Fibroblast of lung (primary cell): ENCODE results near the gene BEND4.

ENCODE experiments used
- EZH2 ChIP-seq: IDR thresholded peaks from 2 replicates; pipeline ENCODE4 v1.5.1; 2012; ENCODE audit warnings: low read length, control low read depth, mild to moderate bottlenecking; ENCODE audit errors: missing control alignments
- TF ChIP-seq, protein P1 (sequence below), 2 donors: IDR thresholded peaks in 1 of 2; conservative IDR thresholded peaks in 1 of 2; 1 replicate in 1 of 2; 2 replicates in 1 of 2; pipeline ENCODE4 v1.5.1; 2011 to 2012; ENCODE audit warnings: low read length in 2 of 2, control low read depth in 1 of 2, inconsistent platforms in 1 of 2, low read depth in 1 of 2, mild to moderate bottlenecking in 1 of 2

DNA sequence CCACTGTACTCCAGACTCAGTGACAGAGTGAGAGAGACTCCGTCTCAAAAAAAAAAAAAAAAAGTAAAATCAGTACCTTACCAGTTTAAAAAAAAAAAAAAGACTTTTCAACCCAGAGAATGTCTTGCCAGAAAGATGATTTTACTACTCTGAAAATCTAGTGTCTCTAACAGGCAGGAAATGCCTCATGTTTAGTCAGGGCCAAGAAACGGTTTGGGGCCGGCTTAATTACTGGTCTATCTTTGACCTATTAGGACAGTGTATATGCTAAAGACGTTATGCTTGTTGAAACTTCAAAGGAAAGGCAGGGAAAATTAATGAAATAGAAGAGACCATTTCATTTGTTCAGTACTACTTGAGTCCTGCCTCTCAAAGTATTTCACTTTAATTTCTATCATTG, 9.9 kb downstream of the BEND4 start:
- TF ChIP-seq, protein P1, sequence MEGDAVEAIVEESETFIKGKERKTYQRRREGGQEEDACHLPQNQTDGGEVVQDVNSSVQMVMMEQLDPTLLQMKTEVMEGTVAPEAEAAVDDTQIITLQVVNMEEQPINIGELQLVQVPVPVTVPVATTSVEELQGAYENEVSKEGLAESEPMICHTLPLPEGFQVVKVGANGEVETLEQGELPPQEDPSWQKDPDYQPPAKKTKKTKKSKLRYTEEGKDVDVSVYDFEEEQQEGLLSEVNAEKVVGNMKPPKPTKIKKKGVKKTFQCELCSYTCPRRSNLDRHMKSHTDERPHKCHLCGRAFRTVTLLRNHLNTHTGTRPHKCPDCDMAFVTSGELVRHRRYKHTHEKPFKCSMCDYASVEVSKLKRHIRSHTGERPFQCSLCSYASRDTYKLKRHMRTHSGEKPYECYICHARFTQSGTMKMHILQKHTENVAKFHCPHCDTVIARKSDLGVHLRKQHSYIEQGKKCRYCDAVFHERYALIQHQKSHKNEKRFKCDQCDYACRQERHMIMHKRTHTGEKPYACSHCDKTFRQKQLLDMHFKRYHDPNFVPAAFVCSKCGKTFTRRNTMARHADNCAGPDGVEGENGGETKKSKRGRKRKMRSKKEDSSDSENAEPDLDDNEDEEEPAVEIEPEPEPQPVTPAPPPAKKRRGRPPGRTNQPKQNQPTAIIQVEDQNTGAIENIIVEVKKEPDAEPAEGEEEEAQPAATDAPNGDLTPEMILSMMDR (conservative IDR thresholded peaks at IDR 0.05 in 1 of 2, IDR thresholded peaks at IDR 0.05 in 1 of 2; ENCODE audit: low read depth in 1 of 2, low read length in 2 of 2): no peak
- no peak for TF ChIP-seq EZH2
